ENCODE measurements around the gene ITGA4.

Gene ITGA4

DNA sequence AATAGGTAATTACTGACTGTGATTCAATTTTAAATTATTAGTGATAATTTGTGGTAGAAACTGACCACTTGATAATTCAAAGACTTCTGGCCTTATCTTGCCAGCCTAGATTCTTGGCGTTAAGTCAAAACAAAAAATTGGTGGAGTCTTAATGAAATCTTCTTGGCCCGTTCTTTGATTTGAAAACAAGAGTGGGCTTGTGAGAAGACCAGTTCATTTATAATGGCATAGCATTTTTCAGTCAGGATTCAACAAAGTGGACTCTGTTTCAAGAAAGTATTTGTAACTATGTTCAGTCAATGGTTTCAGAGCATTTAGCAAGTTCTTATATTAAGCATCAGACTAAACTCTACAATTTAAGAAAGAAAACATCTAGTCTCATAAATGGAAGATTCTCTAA, 26.0 kb downstream of the ITGA4 start:
- TF ChIP-seq SIN3A (IDR thresholded peaks at IDR 0.05; ENCODE audit: borderline replicate concordance, insufficient read depth, low read length) (no peak), TAF1 (IDR thresholded peaks at IDR 0.05; ENCODE audit: borderline replicate concordance, insufficient read depth, low read length) (no peak), FOXP2 (optimal IDR thresholded peaks at IDR 0.05; ENCODE audit: borderline replicate concordance, extremely low read depth, extremely low read length, insufficient read depth) (no peak), POLR2AphosphoS5 (IDR thresholded peaks at IDR 0.05; ENCODE audit: low read depth, low read length) (no peak)
- TF ChIP-seq, protein P1, sequence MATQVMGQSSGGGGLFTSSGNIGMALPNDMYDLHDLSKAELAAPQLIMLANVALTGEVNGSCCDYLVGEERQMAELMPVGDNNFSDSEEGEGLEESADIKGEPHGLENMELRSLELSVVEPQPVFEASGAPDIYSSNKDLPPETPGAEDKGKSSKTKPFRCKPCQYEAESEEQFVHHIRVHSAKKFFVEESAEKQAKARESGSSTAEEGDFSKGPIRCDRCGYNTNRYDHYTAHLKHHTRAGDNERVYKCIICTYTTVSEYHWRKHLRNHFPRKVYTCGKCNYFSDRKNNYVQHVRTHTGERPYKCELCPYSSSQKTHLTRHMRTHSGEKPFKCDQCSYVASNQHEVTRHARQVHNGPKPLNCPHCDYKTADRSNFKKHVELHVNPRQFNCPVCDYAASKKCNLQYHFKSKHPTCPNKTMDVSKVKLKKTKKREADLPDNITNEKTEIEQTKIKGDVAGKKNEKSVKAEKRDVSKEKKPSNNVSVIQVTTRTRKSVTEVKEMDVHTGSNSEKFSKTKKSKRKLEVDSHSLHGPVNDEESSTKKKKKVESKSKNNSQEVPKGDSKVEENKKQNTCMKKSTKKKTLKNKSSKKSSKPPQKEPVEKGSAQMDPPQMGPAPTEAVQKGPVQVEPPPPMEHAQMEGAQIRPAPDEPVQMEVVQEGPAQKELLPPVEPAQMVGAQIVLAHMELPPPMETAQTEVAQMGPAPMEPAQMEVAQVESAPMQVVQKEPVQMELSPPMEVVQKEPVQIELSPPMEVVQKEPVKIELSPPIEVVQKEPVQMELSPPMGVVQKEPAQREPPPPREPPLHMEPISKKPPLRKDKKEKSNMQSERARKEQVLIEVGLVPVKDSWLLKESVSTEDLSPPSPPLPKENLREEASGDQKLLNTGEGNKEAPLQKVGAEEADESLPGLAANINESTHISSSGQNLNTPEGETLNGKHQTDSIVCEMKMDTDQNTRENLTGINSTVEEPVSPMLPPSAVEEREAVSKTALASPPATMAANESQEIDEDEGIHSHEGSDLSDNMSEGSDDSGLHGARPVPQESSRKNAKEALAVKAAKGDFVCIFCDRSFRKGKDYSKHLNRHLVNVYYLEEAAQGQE (IDR thresholded peaks at IDR 0.05; ENCODE audit: insufficient read depth in 1 of 2, low read depth in 2 of 2, low read length in 2 of 2) = no peak

DNA sequence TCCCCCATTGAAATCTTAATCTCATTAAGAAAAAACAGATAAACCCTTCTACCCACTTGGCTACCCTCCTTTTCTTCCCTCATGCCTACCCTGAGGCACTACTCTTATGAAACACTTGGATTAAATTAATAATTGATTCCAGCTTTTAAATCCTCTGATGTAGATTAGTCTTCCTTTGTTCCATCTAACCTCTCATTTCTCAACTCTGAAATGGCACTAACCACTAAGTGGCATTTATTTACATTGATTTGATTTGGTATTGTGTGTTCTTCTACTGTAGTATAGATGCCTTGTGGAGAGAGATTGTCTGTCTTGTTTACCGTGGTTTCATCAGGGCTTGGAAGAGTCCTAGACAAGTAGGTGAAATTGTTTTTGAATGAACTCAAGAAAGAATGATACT, 26.7 kb downstream of the ITGA4 start:
- no peak for TF ChIP-seq POLR2AphosphoS5 (IDR thresholded peaks at IDR 0.05; ENCODE audit: low read depth, low read length)
- TF ChIP-seq, protein P1 (IDR thresholded peaks at IDR 0.05; ENCODE audit: insufficient read depth in 1 of 2, low read depth in 2 of 2, low read length in 2 of 2) = no peak
- no peak for TF ChIP-seq FOXP2 (optimal IDR thresholded peaks at IDR 0.05; ENCODE audit: borderline replicate concordance, extremely low read depth, extremely low read length, insufficient read depth)

DNA sequence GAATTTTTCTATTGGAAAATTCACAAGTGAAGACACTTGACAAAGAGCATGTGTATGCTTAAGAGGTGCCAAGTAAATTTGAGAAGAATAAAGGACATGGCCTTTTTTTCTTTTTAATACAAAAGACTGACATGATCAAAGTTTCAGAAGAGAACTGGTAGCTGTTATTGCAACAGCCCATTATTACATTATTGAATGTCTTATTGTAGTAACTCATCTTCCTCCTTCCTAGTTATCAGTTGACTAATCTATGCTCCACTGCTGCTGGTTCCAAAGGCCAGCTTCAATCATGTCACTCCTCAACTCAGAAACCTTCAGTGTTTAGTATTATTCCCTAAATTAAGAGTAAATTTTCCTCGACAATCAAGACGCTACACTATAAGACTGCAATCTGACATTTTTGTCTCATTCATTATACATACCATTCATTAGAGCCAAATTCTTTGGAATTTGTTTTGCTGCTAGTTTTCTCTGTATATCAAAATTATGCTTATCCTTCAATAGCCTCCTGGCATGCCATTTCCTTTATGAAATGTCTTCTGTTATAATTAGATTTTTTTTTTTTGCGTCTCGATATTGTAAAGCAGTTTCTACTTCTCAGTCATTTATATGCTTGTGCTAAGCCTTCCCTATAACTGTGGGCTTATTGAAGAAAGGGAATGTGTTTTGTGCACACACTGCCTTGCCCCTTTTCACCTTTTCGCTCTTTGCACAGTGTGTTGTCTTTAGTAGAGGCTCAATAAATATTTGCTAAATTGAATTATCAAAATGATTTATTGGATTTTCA, 27.9 kb downstream of the ITGA4 start:
- TF ChIP-seq FOXP2 (optimal IDR thresholded peaks at IDR 0.05; ENCODE audit: borderline replicate concordance, extremely low read depth, extremely low read length, insufficient read depth) = no peak
- TF ChIP-seq TAF1 (IDR thresholded peaks at IDR 0.05; ENCODE audit: borderline replicate concordance, insufficient read depth, low read length) = no peak
- no peak for TF ChIP-seq POLR2AphosphoS5 (IDR thresholded peaks at IDR 0.05; ENCODE audit: low read depth, low read length)
- TF ChIP-seq, protein P1 (IDR thresholded peaks at IDR 0.05; ENCODE audit: insufficient read depth in 1 of 2, low read depth in 2 of 2, low read length in 2 of 2) = no peak
- TF ChIP-seq SIN3A (IDR thresholded peaks at IDR 0.05; ENCODE audit: borderline replicate concordance, insufficient read depth, low read length) = no peak

DNA sequence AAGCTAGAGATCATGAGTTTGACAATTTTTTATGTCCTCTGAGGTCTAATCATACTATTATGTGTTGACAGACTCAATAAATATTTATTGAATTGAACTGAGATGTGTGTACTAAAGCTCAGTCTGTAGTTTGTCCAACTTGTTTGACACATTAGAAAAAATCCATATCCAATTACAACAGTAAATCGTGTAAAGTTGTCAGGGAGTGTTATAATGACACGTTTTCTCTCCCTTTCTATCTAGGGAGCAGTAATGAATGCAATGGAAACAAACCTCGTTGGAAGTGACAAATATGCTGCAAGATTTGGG, 28.4 kb downstream of the ITGA4 start:
- no peak for TF ChIP-seq FOXP2 (optimal IDR thresholded peaks at IDR 0.05; ENCODE audit: borderline replicate concordance, extremely low read depth, extremely low read length, insufficient read depth)
- TF ChIP-seq, protein P1 (IDR thresholded peaks at IDR 0.05; ENCODE audit: insufficient read depth in 1 of 2, low read depth in 2 of 2, low read length in 2 of 2) = no peak
- no peak for TF ChIP-seq TAF1 (IDR thresholded peaks at IDR 0.05; ENCODE audit: borderline replicate concordance, insufficient read depth, low read length)
- TF ChIP-seq POLR2AphosphoS5 (IDR thresholded peaks at IDR 0.05; ENCODE audit: low read depth, low read length) = no peak
- no peak for TF ChIP-seq SIN3A (IDR thresholded peaks at IDR 0.05; ENCODE audit: borderline replicate concordance, insufficient read depth, low read length)

DNA sequence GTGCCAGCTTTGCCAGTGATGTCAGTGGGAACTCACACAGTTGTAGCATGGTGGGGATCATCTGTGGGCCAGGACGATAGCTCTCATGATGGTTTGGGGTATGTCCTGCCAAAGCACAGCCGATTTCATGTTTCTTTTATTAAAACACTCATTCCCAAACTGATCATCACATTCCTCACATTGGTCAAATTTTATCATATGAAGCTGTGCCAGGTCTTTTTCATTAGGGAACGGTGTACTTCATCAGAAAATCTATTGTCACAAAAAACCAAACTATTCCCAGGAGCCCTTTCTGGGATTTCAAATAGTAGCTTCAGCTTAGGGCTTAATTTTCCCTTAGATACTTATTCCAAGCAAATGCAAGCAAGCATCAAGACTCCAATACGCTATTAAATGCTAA, 42.0 kb downstream of the ITGA4 start:
- TF ChIP-seq TAF1 (IDR thresholded peaks at IDR 0.05; ENCODE audit: borderline replicate concordance, insufficient read depth, low read length) (no peak), FOXP2 (optimal IDR thresholded peaks at IDR 0.05; ENCODE audit: borderline replicate concordance, extremely low read depth, extremely low read length, insufficient read depth) (no peak), POLR2AphosphoS5 (IDR thresholded peaks at IDR 0.05; ENCODE audit: low read depth, low read length) (no peak), SIN3A (IDR thresholded peaks at IDR 0.05; ENCODE audit: borderline replicate concordance, insufficient read depth, low read length) (no peak)
- TF ChIP-seq, protein P1 (IDR thresholded peaks at IDR 0.05; ENCODE audit: insufficient read depth in 1 of 2, low read depth in 2 of 2, low read length in 2 of 2) = no peak
